Activated CD8-positive, alpha-beta memory T cell treated with anti-CD3 and anti-CD28 coated beads, Interleukin-2, amount 50 U/mL, for 24 hours (primary cell): ENCODE measurements around the gene SNX21.
"Not testable (repeated sequence)": the region's sequence is repeated elsewhere in the genome, so short reads cannot be mapped to it uniquely, and the experiment has no call there.

Source experiments
- DNase-seq: peaks from one replicate; pipeline ENCODE4 v3.0.0-alpha.2; 2020; ENCODE audit errors: extremely low read depth

Gene SNX21

GRCh38 chr20:45823949-45824835, 9.4 kb upstream of the SNX21 start:
- no peak for DNase-seq

- no peak for DNase-seq
These were observed 7.1 kb upstream of the SNX21 start for GRCh38 chr20:45826381-45827019.

- DNase-seq, result no peak
These were observed 6.5 kb upstream of the SNX21 start, which contains the start of gene TNNC2 for GRCh38 chr20:45827030-45827652. Gene TNNC2 (minus strand): TSS chr20:45827312. CDS start chr20:45827248, 64 bp downstream.

- no peak for DNase-seq
These were observed 5.9 kb upstream of the SNX21 start for GRCh38 chr20:45827712-45828111.

- no peak for DNase-seq
These were observed 5.0 kb upstream of the SNX21 start for GRCh38 chr20:45828589-45828988.

- not testable (repeated sequence) for DNase-seq
These were observed 3.9 kb upstream of the SNX21 start for GRCh38 chr20:45829673-45830106.

GRCh38 chr20:45832619-45833018, 980 bp upstream of the SNX21 start:
- no peak for DNase-seq

- DNase-seq, result no peak
These were observed 541 bp downstream of the SNX21 start for GRCh38 chr20:45833883-45834796.

GRCh38 chr20:45834797-45835161, 1.2 kb downstream of the SNX21 start:
- DNase-seq, result no peak

GRCh38 chr20:45835329-45835765, 1.7 kb downstream of the SNX21 start:
- no peak for DNase-seq

- DNase-seq, result no peak
These were observed 2.2 kb downstream of the SNX21 start for GRCh38 chr20:45835825-45836224.

GRCh38 chr20:45836841-45837240, 3.2 kb downstream of the SNX21 start:
- DNase-seq, result no peak

GRCh38 chr20:45840700-45841198, 7.2 kb downstream of the SNX21 start:
- DNase-seq, result no peak

- DNase-seq, result no peak
These were observed 8.0 kb downstream of the SNX21 start for GRCh38 chr20:45841407-45842129.

GRCh38 chr20:45842169-45842812, 8.7 kb downstream of the SNX21 start:
- no peak for DNase-seq

GRCh38 chr20:45843506-45843905, 9.9 kb downstream of the SNX21 start:
- DNase-seq, result no peak

GRCh38 chr20:45845452-45845851, 11.9 kb downstream of the SNX21 start:
- no peak for DNase-seq

- no peak for DNase-seq
These were observed 14.8 kb downstream of the SNX21 start for GRCh38 chr20:45848421-45848820.

- no peak for DNase-seq
These were observed 15.5 kb downstream of the SNX21 start for GRCh38 chr20:45848969-45849582.

GRCh38 chr20:45850238-45850637, 16.6 kb downstream of the SNX21 start:
- DNase-seq, result no peak
